ENCODE results near the gene PNLIP.

PNLIP gene

DNA sequence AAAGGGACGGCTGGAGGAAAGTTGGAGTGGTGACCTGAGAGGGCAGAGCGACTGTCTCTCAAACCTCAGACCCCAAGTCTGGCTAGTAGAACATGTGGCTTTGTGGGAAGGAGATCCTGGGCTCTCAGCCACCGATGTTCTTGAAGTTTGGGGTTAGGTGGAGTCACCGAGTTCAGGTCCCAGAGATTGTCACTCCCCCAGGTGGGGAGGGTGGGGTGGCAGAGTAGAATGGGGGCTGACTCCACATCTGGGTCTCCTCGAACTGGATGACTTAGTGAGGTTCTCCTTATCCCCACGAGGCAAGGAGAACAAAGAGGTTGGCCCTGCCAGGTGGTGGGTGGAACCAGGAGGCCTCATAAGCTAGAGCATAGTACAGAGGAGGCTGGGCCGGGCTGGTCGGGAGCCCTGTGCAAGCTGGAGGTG is 60.3 kb downstream of the PNLIP start:
- TF ChIP-seq, protein P1, sequence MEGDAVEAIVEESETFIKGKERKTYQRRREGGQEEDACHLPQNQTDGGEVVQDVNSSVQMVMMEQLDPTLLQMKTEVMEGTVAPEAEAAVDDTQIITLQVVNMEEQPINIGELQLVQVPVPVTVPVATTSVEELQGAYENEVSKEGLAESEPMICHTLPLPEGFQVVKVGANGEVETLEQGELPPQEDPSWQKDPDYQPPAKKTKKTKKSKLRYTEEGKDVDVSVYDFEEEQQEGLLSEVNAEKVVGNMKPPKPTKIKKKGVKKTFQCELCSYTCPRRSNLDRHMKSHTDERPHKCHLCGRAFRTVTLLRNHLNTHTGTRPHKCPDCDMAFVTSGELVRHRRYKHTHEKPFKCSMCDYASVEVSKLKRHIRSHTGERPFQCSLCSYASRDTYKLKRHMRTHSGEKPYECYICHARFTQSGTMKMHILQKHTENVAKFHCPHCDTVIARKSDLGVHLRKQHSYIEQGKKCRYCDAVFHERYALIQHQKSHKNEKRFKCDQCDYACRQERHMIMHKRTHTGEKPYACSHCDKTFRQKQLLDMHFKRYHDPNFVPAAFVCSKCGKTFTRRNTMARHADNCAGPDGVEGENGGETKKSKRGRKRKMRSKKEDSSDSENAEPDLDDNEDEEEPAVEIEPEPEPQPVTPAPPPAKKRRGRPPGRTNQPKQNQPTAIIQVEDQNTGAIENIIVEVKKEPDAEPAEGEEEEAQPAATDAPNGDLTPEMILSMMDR (IDR thresholded peaks at IDR 0.05; ENCODE audit: low read depth, low read length): no peak

DNA sequence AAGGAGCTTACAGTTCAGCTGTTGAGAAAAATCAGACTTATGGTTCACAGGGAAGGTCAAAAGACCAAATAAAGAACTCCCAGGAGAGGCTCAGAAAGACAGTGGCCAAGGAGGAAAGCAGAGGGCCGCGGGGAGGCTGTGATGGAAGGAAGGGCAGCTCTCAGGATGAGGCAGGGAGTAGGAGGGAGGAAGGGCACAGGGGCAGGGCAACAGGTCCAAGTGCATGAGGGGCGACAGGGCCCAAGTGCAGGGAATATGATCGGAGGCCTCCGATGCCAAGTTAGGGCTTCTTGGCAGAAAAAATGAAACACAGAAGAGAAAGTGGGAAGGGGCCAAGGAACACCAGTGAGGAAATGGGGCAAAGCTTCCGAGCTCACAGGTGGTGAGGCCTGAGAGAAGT is 61.6 kb downstream of the PNLIP start:
- no peak overlapping the region for H3K4me3 ChIP-seq (ENCODE audit: low read depth, low read length)
- TF ChIP-seq, protein P1 (IDR thresholded peaks at IDR 0.05; ENCODE audit: low read depth, low read length): no peak

More for the DNA sequence above, 60.3 kb downstream of the PNLIP start:
- no peak overlapping the region for H3K4me3 ChIP-seq (ENCODE audit: low read depth, low read length)

DNA sequence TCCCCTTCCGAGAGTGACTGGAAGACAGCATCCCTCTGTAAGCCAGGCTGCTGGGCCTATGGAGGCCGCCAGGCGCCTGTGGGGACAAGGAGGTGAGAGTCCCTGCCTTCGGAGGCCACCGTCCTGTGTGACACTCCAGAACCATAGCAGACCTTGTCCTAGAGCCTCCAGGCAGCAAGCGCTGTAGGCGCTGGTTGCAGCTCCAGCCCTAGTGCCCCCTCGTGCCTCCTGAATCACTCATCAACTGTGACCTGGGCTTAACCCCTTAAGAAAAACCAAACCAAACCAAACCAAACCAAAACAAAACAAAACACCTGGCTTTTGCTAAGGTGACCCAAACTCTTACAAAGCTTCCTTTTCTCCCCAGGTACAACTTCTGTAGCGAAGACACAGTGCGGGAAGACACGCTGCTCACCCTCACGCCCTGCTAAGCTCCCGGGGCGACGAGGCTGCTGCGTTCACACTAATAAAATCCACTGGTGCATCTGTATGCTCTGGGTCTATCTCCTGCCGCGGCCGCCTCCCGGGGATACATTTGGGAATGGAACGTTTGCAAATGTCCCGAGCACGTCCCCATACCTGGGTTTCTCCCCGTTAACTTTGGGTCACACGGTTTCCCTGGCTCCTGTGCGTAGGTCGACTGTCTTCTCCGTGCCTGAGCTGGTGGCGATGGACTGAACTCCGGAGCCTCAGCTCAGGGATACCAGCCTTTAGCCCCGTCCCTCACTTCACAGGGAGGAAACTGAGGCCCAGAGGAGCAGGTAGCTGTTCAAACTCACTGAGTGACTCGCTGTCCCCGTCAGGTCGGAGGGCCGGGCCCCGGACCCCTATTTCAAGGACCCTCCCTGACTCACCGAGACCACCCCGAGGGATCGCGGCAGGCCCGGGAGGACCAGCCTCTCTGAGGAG is 63.2 kb downstream of the PNLIP start:
- TF ChIP-seq, protein P1 (IDR thresholded peaks at IDR 0.05; ENCODE audit: low read depth, low read length): no peak

DNA sequence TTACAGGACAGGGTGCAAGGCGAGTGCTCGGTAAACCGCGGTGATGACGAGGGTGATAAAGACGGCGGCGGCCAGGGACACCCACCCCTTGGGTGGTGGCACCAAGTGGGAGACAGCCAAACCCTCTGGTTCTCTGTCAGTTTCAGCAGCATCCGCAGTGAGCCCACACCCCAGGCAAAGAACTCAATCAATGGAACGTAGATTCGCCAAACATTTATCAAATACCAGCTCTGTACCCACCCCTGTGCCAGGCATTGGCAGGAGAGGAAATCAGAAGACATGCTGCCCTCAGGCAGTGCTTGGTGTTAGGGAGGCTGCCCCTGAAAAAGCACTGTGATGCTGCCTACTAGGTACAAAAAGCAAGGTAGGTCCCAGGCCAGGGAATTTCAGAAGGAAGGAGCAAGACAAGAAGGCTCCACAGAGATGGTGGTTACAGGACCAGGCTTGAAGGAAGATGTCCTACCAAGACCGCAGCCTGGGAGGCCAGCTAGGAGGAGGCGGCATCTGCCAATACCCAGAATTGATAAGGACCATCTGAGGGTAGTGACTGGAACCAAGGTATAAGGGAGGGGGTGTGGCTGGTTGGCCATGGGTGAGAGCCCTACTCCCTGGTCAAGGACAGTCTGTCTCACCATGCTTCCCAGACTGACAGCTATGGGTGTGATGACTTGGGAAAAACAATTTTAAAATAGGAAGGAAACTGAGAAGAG is 64.9 kb downstream of the PNLIP start:
- TF ChIP-seq, protein P1 (IDR thresholded peaks at IDR 0.05; ENCODE audit: low read depth, low read length): no peak
- H3K4me3 ChIP-seq (ENCODE audit: low read depth, low read length): no peak overlapping the region

More for the DNA sequence above, 63.2 kb downstream of the PNLIP start:
- no peak overlapping the region for H3K4me3 ChIP-seq (ENCODE audit: low read depth, low read length)

DNA sequence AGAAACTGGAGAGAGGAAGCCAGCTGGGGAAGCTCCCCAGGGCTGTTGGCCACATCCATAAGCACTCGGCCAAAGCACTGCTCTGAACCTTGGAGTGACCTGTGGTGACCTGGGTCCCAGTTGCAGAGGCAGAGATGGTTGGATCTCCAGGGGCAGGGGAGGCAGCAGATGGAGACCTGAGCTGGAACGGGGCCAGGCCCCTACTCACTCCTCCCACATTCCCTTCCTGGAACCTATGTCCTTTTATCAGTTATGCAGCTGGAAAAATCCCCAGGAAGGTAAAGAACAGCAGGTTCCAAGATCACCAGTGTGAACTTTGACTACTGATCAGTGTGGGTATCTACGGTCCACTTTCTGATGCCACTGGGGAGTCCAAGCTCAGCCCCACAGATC is 65.4 kb downstream of the PNLIP start:
- no peak overlapping the region for H3K4me3 ChIP-seq (ENCODE audit: low read depth, low read length)
- TF ChIP-seq, protein P1 (IDR thresholded peaks at IDR 0.05; ENCODE audit: low read depth, low read length): no peak

DNA sequence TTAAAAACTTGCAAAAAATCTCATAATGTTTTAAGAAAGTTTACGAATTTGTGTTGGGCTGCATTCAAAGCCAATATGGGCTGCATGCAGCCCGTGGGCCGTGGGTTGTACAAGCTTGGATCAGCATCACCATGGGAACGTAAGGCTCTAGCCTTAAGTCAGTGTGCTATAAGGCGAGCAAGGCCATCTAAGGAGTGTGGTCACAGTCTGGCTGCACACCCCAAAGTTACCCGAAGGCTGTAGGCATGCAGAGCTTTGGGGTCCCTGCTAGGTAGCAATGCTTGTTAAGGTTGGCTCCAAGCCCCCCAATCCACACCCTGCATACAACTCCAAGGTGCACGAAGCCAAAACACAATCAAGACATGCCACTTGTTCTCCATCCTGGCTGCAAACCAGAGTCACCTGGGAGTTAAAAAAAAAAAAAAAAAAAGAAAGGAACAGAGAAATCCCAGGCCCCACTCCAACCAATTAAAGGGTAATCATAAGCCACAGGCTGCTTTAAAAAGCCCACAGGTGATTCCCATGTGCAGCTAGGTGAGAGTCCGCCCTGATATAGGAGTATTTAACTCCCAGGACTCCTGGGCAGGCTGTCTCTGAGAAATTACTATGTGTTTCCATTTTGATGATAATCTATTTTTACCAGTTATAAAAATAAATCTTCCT is 66.5 kb downstream of the PNLIP start:
- TF ChIP-seq, protein P1 (IDR thresholded peaks at IDR 0.05; ENCODE audit: low read depth, low read length): no peak
- H3K4me3 ChIP-seq (ENCODE audit: low read depth, low read length): no peak overlapping the region
